Fibroblast of skin of left biceps (primary cell): ENCODE measurements around the gene TOMM6.
A peak's percentile ranks its signal among the peaks of the same experiment; 100 is the strongest.
"Not testable (repeated sequence)": the region's sequence is repeated elsewhere in the genome, so short reads cannot be mapped to it uniquely, and the experiment has no call there.

Experiments used
- DNase-seq, 2 experiments: peaks; one replicate each; pipeline ENCODE4 v3.0.0-alpha.2; 2013; ENCODE audit warnings: low read depth in 2 of 2

TOMM6 gene

DNA sequence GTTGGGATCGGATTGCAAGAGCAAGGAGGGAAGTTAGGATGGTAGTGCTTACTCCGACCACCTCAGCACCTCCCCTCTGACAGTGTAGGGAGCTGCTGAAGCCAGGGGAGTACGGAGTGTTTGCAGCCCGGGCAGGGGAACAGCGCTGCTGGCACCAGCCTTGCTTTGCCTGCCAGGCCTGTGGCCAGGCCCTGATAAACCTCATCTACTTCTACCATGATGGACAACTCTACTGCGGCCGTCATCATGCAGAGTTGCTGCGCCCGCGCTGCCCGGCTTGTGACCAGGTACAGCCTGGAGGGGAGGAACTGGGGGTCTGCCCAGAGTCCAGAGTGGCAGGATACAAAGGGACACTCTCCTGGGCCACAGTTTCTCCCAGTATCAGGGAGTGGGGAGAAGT lies 2.2 kb upstream of the TOMM6 start:
- no peak for DNase-seq

DNA sequence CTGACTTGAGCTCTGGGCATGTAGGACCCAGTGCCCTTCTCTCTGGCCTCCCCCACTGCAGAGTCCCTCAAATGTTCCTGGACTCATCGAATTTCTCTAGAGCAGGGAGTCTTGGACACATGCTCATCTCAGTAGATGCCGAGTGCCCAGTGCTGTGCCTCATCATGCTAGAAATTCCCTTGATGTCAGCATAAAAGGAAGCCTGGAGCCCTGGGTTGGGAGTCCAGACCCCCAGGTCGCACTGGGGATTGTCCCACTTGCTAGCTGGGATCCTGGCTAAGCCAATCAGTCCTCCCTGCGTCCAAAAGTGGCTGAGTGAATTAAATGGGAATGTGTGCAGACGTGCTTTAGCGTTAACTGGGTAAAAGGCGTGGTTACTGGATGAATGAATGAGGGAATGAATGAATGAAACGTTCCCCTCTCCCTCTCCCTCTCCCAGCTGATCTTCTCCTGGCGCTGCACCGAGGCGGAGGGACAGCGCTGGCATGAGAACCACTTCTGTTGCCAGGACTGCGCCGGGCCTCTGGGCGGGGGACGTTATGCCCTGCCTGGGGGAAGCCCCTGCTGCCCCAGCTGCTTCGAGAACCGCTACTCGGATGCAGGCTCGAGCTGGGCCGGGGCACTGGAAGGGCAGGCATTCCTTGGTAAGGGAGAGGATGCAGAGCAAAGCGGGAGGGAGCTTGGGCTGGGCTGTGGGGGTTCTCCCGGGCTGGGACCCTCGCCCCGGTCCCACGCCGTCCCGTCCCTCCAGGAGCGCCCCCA lies 1.6 kb upstream of the TOMM6 start:
- DNase-seq: no peak

DNA sequence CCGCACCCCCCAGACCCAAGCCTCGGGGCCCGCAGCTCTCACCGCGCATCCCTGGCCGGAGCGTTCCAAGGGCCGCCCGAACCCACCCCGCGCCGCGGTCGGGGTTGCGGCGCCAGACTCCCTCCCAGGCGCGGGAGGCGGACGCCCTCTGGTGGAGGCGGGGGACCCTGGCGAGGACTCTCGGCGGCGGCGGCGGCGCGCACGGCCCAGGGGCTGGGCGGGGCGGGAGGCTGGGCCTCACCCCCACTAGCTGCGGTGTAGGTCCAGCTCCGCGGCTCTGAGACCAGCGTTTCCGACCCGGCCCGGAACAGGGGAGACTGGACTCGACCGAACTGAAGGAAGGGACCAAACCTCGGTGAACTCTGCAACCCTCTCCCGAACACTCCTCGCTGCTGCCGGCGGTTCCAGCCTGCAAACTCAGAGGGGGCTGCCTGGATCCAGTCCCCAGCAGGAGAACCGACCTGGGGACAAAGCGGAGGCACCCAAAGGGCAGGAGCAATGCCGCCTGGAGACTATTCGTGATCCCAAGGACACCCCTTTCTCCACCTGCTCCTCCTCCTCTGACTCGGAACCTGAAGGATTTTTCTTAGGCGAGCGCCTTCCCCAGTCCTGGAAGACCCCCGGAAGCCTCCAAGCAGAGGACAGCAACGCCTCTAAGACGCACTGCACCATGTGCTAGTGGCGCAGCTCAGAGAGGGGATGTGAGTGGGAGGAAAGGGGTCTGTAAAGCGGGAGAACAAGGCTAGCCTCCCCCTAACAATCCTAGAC lies 859 bp upstream of the TOMM6 start:
- peak; percentile 38 to 40 for DNase-seq

DNA sequence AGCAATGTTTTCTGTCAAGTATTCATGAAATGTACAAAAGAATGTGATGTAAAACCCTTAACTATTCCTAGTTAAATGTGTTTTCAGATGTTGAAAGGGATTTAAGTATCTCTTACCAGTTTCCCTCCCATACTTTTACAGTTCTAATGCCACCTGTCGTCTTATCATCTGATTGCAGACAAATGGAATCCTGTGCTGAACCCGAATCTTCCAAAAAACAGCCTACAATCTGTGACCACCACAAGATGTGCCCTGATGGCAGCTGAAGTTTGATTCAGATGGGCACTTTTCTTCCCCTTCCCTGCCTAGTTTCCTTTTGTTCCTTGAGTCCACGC lies 1.9 kb downstream of the TOMM6 start:
- no peak for DNase-seq

DNA sequence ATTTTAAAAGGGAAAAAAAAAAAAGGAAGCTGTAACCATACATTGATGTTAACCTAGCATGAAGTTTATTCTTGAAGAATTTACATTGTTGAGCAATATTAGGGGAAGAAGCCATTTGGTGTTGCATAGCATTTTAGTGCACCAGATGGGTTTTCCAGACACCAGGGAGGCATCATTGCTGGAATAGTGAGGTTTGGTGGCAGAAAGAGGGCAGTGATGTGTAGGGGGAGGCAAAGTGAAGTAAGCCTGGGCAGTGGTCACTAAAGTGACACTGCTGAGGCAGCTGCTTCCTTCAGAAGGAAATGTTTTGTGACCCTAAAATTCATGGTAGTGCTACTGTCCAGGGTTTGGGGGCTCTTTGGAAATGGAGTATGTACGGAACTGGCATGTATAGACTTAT lies 2.6 kb downstream of the TOMM6 start:
- DNase-seq: no peak

DNA sequence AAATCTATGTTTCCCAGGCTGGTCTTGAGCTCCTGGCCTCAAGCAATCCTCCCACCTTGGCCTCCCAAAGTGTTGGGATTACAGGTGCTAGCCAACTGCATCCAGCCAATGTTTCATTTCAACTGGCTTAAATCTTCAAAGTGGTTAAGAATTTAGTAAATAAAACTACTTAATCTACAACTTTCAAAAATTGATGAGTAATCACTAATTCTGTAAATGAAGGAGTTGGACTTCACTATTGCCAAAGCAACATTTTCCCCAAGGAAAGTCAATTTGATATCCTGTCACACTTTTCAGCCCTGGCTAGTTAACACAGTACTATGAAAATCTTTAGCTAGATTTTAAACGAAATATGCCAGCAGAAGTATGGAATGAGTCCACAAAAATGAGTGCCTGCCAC lies 3.8 kb downstream of the TOMM6 start:
- DNase-seq: no peak

DNA sequence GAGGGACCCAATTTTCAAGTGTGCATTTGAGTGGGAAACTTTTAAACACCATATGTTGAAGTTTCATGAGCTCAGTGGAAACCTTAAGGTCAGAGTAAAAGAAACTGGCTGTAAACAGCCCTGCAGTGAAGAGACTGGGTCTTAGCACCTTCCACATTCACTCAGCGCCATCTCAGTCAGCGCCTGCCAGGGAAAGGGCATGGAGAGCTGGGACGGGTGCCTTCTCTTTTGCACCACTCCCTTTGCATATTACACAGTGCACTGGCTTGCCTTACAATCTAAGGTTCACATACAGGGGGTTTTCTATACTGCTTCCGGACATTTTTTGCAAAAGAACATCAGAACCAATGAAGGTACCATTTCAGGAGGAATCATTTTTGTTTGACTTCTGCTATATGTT lies 4.5 kb downstream of the TOMM6 start:
- no peak for DNase-seq

DNA sequence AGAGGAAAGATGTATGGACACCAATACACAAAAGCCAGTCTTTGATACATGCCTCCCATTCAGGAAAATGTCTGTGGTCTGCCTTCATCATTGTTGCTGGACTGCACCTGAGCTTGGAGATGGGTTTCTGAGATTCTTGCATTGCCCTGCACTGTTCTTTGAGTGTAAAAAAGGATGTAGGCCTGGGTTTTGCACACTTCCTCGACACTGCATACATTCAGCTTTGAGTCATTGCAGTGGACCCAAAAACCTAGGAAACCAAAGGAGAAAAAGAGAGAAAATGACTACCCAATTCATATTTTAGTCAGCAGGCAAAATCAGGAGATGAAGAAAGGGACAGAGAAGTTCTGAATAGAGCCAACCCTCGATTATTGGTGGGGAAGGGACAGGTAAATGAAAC lies 9.0 kb downstream of the TOMM6 start:
- no peak for DNase-seq

DNA sequence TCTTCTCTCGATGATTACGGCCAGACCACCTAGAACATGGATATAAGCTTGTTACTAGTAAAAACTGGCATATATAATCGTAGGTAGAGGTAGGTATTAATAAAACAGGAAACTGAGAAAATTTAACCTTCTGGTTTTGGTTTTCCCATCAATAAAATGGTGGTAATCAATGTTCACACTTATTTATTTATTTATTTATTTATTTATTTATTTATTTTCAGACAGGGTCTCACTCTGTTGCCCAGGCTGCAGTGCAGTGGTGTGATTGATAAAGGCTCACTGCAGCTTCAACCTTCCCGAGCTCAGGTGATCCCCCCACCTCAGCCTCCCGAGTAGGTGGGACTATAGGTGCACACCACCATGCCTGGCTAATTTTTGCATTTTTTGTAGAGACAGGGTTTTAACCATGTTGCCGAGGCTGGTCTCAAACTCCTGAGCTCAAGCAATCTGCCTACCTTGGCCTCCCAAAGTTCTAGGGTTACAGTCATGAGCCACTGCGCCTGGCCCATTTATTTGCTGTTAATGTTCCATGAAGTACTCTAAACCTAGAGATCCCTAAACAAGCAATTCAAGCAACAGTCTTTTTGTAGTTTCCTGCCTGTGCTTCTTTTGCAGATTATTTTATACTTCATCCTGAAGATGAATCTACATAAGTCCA lies 11.5 kb downstream of the TOMM6 start:
- no peak for DNase-seq

DNA sequence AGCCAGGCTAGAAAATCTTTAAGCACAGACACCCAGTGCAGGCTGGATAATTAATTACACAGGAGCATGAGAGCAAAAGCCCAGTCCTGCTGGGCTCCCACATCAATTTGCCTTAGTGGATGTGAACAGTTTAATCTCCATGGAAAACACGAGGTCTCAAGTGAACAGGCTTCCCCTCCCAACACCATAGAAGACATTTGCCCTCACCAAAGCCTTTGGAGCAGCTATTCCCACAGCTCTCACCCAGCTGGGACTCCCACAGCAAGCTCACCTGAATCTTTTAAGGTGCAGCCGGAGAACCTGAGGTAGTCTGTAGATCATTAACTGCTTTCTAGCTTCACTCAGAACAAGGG lies 12.0 kb downstream of the TOMM6 start:
- no peak for DNase-seq

DNA sequence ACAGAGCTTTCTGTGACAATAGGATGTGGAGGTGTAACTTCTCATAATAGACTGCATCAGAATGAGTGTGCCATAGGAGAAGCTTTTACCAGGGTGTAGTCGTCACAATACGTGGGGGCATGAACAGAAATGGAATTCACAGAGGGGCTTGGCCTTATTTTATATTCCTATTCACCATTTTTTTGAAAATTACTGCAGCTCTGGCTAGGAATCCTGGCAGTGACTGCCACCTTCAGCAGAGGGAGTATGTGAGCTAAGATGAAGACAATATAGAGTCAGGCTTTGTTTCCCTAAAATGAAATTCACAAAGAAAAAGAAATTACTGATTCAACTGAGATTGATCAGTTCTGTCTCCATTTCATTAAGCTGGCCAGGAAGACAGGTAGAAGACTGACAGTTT lies 13.9 kb downstream of the TOMM6 start:
- no peak for DNase-seq

DNA sequence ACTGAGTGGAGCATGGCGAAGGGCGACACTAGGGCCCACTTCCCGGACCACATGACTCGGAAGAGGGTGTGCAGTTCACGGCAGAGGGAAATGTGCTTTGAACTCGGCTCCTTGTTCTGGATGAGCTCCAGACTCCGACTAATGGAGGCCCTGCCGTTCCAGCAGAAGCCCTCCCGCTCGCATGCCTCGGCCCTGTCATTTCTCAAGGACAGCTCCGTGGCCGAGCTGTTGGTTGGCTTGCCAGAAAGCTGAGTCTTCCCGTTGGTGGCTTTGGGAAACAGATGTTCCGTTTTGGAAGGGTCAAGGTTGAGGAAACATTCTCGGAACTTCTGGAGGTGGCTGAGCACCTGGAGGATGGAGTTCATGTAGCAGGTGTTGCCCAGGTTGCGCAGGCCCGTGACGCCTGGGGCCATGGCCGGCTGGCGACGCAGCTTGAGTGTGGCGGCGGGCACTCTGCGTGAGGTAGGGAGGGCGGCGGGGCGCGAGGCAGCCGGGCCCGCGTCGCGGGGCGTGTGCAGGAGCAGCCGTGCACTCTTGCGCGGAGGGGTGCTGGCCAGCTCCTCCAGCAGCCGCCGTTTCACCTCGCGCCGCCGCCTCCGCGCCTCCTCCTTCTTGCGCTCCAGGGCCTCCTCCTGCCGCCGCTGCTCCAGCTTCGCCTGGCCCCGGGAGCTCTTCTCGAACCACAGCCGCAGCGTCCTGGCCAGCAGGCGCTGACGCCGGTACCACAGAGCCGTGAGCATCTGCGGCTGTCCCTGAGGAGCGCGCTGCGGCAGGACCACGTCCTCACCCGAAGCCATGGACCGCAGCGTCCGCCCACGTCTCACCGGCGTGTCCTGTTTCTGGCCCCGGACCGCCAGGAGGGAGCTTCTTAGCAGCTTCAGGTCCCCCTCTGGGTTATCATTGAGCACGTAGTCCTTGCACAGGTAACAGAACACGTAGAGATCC lies 18.6 kb downstream of the TOMM6 start:
- no peak for DNase-seq

DNA sequence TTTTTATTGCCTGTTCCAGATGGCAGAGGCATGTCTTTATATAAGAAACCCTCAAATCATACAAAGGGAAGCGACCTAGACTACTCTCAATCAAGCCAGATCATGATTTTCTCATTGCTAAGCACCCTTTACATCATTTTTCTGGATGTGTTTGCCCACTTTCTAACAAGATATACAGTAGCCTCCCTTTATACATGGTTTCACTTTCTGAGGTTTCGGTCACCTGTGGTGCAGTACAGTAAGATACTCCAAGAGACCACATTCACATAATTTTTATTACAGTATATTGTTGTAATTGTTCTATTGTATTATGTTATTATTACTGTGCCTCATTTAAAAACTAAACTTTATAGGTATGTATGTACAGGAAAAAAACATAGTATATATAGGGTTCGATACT lies 23.6 kb downstream of the TOMM6 start:
- DNase-seq: no peak

DNA sequence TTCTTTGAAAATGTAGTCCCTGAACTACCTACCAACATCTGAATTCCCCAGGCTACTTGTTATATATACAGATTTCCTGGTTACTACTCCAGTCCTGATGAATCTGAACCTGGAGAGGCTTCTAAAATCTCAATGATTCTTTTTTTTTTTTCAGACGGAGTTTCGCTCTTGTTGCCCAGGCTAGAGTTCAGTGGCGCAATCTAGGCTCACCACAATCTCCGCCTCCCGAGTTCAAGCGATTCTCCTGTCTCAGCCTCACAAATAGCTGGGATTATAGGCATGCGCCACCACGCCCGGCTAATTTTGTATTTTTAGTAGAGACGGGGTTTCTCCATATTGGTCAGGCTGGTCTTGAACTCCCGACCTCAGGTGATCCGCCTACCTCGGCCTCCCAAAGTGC lies 24.5 kb downstream of the TOMM6 start:
- DNase-seq: not testable (repeated sequence)

DNA sequence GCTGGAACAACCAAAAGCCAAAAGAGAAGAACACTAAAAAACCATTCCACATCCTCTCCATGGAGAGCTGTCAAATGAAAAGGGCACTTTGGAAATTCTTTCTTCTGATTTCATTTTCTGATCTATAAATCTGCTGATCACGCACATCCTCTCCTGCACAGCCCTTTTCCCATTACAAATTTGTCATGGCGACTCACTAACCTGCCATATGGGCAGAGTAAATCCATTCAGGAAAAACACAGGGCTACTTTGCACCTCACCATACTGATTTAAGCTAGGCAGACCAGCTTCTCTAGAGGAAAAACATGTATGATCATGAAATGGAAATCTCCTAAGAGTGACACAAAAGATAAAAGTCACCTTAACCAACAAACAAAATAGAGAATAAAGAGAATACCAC lies 26.0 kb downstream of the TOMM6 start:
- no peak for DNase-seq

DNA sequence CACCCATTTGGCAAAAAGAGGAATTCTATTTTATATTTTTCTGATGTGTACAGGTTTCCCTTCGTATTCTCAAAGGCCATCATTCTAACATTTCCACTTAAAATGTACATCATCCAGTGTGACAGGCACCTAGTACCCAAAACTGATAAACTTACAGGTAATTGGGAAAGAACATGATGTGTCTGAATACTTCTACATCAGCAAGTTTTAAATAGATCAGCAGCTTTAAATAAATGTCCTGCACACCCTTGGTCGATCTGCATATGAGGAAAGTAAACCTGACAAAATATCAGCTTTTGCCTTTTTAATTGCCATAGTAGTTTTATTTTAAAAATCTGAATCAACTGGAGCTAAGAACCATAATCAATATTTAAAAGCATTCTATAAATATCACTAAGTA lies 26.5 kb downstream of the TOMM6 start:
- no peak for DNase-seq

DNA sequence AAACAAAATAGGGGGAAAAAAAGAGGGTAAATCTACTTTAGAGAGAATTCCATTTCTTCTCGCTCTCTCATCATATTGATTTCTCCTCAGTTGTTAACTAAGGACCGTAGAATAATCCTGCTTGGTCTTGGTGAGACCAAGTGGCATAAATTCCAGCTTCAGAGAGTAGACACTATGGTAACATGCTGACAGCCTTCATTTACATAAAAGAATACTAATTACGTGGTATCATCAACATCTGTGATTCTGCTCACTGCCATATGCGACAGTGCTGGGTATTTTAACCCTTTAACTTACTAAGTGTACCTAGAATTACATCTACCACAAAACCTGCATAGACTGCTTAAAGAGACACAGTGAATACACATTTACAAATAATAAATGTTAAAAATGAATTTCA lies 27.1 kb downstream of the TOMM6 start:
- no peak for DNase-seq

DNA sequence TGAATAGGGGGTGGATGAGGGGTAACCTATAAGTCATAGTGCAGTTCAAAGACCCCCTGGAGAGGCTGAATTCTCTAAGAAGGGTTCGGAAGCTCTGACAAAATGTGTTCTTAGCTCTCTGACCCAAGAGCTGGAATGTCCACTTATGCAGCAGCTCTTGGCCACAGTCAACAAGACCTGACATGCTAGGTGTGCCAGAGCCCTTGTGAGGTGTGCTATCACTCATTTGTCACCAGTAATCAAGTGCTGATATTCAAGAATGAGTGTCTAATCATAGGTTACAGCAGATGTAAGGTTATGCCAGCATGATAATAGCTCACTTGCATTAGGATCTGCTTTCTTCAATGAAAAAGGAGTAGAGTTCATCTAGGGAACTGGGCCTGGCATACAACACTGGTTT lies 28.1 kb downstream of the TOMM6 start:
- DNase-seq: no peak

DNA sequence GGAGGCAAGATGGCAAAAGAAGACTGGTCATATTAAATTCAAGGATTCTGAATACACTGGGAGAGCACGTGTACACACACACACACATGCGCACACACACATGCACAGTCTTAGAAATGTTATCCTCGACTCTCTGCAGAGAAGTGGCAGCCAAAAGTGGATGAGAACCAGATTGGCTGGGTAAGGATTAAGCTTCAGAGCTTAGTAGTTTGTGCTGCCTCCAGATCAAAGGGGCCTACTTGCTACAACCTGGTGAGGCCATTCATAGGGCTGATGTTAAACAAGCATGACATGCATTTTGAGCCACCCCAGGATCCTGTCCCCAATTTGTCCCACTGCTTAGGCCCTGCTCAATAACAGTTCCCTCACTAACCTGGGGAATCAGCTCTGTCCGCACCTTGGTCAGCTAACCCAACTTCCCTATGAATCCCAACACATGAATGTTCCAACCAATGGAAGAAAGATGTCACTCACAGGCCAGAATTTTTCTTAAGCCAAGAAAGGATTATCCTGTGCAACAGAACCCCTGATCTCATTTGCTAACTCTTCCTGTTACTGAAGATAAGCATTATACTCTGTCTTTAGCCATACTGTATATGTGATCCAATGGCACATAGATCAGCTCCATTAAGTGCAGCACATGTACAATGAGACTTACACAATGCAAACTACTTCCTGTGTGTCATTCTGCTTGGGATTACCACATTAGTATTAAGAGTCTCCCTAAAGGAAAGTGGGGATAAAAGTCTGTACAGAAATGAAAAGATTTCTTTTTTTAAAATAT lies 31.0 kb downstream of the TOMM6 start:
- no peak for DNase-seq

DNA sequence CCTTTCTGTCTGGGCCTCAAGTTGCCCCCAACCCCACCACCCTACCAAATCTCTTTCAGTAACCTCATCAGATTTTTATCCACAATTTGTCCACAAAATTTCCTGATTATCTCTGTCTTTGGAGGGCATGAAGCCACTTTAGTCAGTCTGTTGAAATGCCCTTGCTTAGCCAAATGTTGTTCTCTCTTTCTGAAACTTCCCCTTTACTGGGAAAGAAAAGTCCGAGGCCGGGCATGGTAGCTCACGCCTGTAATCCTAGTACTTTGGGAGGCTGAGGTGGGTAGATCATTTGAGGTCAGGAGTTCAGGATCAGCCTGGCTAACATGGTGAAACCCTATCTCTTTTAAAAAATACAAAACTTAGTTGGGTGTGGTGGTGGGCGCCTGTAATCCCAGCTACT lies 33.8 kb downstream of the TOMM6 start:
- DNase-seq: no peak

DNA sequence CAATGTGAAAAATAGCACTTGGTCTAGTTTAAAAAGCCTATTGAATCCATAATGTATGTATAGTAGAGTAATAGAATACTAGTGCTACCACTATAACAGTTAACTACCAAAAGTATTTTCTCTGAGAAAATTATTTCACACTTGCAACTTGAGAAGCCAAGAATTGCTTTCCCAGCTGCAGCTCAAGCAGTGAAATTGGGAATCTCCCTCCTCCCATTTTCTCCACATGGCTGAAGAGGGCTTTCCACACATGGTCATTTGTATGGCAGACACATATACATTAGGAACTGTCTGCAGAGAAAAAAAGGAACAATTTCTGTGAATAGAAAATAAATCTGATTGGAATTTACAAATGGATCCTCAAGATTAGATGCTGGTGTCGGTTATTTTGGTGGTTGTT lies 34.5 kb downstream of the TOMM6 start:
- DNase-seq: no peak
